ENCODE measurements around the gene DMD. TPM values are rescaled to one million over a fixed set of nuclear protein-coding genes. Genes with fewer than 3 reads are reported as not detected.

The DMD gene
- total RNA-seq, 1 donor from 2014 or later: 3.8 TPM

DNA sequence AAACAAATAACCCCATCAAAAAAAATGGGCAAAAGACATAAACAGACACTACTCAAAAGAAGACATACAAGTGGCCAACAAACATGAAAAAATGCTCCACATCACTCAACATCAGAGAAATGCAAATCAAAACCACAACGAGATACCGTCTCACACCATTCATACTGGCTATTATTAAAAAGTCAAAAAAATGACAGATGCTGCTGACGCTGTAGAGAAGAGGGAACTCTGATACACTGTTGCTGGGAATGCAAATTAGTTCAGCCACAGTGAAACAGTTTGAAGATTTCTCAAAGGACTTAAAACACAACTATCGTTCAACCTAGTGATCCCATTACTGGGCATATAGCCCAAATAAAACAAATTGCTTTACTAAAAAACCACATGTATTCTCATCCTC lies 1468.3 kb downstream of the DMD start:
- DNase-seq (ENCODE audit: low read depth in 2 of 2): no peak

- DNase-seq (ENCODE audit: low read depth in 2 of 2): no peak
Measured at GRCh38 chrX:31717474-31717873, 1493.9 kb downstream of the DMD start.

DNA sequence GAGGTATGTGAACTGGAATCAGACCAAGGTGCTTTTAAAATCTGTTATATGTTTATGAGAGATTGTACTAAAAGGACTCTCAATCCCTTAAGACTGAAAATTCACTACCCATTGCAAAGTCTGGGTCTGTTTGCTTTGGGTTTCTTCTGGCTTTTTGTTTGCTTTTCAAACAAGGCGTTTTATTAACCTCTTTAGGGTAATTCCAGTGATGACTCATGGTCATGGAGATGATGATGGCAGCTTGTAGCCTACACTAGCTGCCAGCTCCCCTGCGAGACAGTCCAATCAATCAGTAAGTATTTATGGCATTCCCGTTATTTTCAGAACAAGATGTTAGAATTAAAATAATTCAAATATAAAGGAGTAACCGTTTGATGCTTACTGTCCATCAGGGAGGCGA lies 1495.7 kb downstream of the DMD start:
- no peak for DNase-seq (ENCODE audit: low read depth in 2 of 2)

GRCh38 chrX:31714797-31715196 lies 1496.6 kb downstream of the DMD start:
- no peak for DNase-seq (ENCODE audit: low read depth in 2 of 2)

DNA sequence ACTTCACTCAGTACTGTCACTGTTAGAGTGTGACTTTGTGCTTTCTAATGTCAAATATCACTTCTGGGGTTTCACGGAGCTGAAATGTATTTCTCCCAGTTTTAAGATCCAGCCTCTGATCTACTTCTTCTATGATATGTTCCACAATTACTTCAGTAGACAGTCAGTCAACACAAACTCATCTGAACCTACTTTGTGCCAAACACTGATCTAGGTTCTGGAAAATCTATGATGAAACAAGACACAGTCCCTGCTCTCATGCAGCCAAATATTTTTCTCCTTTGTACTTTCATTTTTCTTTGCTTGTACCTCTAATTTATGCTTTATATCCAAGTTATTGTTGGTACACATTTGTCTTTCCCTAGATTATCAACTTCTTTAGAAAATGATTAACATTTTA lies 1498.2 kb downstream of the DMD start:
- no peak for DNase-seq (ENCODE audit: low read depth in 2 of 2)

DNA sequence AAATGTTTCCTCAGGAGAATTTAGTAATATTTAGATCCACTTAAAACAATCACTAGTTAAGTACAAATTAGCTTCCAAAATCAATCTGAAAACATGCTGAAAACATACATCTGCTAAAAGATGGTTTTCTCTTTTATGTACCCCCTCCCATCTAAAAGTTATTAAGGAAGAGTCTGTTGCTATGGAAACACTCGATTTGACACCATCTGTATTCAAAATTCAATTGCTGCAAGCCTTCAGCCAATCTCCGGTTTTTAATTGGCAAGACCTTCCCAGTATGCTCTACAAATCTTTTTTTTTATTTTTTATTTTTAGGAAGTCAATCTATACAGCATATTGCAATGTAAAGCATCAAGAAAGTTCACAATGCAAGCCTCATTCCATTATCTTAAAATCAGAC lies 1500.2 kb downstream of the DMD start:
- no peak for DNase-seq (ENCODE audit: low read depth in 2 of 2)

DNA sequence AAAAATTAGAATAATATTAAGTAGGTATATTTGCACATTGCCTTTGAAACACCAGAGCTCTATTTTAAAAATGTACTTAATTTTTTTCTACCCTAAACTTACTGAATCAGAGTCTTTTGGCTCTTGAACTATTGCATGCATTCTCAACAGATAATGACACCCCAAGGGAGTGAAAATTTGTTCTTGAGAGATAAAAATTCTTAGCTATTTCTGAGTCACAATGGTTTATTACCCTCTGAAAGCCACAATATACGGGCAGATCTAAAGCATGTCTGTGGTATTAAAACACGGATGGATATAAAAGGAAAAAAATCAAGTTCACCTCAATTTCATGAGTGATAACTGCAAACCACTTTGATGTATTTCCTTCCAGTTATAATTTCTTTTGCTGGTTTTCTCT lies 1503.2 kb downstream of the DMD start:
- no peak for DNase-seq (ENCODE audit: low read depth in 2 of 2)

DNA sequence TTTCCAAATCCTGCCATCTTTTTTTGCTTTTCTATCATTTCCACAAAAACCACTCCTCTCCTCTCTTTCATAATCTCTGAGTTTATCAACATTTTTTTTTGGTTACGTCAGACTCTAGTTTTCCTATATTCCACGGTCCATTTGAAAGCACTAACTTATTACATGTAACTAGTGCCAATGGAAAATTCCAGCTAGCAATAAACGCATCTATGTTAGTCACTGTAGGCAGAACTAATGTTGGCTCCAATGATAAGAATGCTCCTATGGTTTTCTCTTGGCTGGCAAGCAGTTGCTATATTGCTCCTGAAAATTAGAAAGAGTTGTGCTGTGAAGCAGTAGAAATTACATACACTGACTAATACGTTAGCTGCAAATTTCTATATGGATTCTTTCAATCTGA lies 1504.9 kb downstream of the DMD start:
- no peak for DNase-seq (ENCODE audit: low read depth in 2 of 2)

GRCh38 chrX:31705816-31706215 lies 1505.5 kb downstream of the DMD start:
- DNase-seq (ENCODE audit: low read depth in 2 of 2): no peak

GRCh38 chrX:31704938-31705337 lies 1506.4 kb downstream of the DMD start:
- DNase-seq (ENCODE audit: low read depth in 2 of 2): no peak

DNA sequence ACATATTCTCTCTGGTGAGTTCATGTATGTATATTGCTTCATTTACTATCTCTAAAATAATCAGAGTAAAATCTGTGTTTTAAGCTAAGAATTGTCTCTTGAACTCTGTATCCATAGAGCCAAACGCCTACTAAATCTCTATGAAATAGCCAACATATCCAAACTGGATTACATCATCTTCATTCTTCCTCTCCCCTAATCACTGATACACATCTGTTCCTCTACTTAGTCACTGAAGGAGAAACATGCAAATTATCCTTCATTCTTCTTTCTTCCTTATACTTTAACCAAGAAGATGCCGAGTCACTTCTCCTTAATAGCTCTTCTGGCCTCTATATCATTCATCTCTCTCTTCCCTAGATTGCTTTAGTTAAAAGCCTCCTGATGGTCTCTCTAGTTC lies 1509.1 kb downstream of the DMD start:
- no peak for DNase-seq (ENCODE audit: low read depth in 2 of 2)

DNA sequence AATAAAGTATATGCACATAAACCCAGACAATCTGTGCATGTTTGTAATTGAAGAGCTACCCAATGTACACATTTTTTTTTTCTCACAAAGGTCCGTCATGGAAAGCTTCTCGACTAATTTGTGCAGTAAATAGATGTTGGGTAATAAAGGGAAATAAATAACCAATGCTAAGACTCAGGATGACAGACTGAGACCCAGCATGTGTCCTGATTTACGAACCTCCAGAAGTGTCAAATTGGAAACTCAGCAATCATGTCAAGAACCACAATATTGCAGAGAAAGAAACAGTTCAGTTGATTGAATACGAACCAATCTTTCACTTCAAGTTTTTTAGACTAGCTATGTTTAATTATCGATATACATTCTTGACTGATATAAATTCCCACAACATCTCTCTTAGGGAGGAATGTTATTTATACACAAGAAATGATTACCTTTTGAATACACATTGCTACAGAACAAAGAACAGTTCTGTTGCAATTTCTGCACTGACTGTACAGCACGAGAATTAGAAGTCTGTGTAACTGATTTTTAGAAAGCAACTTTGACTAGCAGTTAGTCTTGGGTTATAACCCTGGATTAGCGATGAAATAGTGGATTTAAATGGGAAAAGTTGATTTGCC lies 1513.9 kb downstream of the DMD start:
- no peak for DNase-seq (ENCODE audit: low read depth in 2 of 2)

DNA sequence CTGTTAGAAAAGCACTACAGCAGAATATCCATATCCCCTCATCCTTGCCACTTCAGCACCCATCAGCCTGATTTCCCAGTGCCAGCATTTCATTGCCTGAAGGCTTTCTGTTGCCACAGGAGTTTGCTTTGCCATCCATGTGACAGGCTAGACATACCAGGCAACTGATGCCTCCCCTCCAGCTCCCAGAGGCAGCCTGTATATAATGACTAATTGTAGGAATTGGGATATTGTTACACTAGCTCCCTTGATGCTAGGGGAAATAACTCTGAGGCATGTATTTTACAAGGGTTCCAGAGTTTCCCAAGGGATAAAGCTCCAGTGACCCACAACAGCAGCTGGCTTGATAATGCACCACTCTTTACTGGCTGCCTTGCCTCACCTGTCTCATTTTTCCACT lies 1531.5 kb downstream of the DMD start:
- no peak for DNase-seq (ENCODE audit: low read depth in 2 of 2)

- DNase-seq (ENCODE audit: low read depth in 2 of 2): peak in 1 of 2 donors; percentile 30
Measured at GRCh38 chrX:31670245-31670644, 1541.1 kb downstream of the DMD start.

- no peak for DNase-seq (ENCODE audit: low read depth in 2 of 2)
Measured at GRCh38 chrX:31665454-31665853, 1545.9 kb downstream of the DMD start.

DNA sequence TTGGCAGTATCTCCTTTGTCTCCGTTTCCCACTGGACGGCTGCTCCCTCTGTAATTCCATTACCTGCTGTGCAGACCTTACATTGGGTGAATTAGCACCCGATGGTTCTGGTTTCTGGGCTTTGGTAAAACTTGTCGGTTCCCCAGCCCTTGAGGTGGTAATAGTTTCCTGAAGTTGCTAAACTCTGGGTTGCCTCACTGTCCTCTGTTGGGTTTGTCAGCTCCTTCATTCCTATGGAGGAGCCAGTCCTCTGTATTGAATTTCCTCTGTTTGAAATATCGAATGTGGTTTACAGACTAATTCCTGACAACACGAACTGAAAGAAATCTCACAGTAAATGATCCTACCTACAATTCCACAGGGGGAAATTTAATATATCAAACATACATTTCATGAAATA lies 1548.2 kb downstream of the DMD start:
- DNase-seq (ENCODE audit: low read depth in 2 of 2): no peak

DNA sequence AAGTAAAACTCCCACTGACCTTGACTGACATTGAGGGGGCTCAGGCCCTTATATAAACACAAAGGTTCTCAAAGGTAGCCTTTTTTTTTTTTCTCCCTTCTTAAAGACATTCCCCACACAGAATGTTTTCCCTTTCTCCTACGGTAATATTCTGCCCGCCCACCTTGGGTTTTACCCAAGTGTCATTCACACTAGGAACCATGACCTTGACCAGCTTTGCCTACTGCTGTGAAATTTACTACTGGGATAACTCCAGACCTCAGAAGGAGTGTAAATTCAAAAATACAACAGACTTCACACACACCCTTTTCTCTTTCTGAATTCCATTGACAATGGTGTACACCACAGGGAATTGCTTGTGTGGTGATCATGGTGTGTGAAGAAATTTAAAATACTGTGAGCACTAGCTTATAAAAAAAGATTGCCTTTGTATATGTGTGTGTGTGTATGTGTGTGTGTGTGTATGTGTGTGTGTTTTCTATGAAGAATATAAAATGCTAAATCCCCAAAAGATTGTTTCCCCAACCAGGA lies 1550.0 kb downstream of the DMD start:
- no peak for DNase-seq (ENCODE audit: low read depth in 2 of 2)

DNA sequence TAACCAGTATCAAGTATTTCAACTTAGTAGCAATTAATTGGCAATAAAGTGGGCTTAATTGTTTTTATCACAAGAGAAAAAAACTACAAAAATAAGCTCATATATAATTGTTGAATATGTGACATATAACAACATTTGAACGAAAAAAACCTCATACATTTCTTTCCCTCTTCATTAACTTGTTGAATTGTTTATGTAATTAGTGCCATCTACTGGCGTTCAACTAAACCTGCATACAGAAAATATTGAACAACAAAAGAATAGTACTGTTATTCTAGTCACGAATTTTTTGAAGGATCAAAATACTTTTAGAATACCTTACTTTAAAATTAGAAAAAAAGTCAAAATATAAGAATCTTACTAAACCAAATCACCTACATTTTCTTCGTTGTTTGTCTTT lies 1553.0 kb downstream of the DMD start:
- peak; percentile 23 to 27 for DNase-seq (ENCODE audit: low read depth in 2 of 2)

DNA sequence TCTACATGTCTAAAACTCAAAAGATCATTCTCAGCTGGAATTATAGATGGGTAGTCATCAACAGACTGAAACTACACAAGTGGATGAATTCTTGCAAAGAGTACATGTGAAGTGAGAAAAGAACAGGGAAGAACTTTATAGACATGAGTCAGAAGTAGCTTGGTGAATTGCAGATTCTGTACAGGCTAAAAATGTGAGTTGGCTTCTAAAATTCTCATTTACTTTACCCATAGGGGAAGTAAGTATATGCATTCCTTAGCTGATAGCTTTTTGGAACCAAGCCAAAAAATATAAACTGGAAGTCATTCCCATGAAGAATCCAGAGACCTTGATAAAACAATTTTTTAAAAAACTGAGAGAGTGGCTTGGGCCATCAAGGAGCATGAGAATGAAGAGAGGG lies 1555.3 kb downstream of the DMD start:
- DNase-seq (ENCODE audit: low read depth in 2 of 2): peak in 1 of 2 donors; percentile 4

DNA sequence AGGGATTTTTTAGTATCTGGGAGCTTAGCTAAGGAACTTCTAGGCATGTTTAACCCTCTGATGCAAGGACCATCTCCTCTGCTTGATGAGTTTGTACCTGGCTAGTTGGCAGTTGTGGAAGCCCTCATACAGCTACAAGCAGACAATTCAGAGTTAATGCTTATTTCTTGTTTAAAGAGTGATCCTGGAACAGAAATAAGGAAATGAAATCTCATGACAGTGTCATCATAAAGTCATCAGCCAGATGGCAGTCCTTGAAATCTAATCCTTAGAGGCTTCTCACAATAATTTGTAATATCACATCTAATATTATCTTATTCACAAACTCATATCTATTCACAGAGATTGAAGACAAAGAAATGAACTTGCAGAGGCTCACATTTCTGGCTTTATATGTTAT lies 1557.9 kb downstream of the DMD start:
- no peak for DNase-seq (ENCODE audit: low read depth in 2 of 2)

DNA sequence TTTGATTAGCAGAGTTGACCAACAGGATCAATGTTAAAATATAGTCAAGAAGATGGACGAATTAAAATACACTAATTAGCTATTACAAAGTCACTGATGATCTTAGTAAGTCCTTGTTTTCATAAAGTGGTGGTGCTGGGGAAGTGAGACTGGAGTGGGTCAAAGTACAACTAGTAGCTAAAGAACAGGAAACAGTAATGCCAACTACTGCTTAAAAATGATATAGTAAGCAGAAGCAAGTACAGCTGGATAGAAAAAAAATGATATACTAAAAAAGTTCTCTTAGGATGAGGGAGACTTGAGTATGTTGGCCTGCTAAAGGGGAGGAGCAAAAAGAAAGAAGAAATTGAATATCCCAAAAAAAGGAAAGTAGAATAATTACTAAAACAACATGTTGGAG lies 1558.7 kb downstream of the DMD start:
- no peak for DNase-seq (ENCODE audit: low read depth in 2 of 2)

GRCh38 chrX:31649201-31649600 lies 1562.1 kb downstream of the DMD start:
- no peak for DNase-seq (ENCODE audit: low read depth in 2 of 2)

DNA sequence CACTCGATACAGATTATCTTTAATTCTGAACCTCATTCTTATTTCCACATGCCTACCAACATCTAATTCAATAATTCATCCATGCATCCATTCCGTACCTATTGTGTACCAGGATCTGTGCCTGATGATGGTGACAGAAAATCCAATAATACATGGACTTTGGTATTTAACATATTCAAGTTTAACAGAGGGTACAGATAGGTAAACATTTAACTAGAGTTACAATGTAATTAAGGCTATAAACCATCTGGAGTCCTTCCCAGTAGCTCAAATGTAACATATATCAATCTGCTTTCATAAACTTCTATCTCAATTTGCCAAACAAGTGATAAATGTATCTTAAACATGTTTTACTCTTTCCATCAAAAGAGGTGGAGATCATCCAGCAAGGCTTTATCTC lies 1578.0 kb downstream of the DMD start:
- DNase-seq (ENCODE audit: low read depth in 2 of 2): no peak

DNA sequence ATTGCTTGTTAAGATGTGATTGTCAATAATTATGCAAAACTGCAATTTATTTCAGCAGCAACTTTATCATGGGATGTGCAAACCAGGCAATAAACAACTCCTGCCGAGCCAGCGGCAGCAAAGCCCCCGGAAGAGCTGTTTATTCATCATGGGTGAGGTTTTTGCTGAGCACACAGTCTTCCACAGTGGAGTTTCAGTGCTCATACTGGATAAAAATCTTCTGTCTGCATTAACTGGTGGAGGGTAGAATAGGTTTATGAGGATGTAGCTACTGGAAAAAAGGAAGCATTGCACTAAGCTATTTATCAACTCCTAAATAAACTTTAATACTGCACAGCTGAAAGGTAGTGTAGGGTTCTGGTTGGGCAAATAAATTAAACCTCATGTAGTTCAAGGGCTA lies 1582.2 kb downstream of the DMD start:
- DNase-seq (ENCODE audit: low read depth in 2 of 2): no peak
